Head of caudate nucleus (tissue), 42 donors: ENCODE measurements around the gene SIRT4.
"Not testable (repeated sequence)": the region's sequence is repeated elsewhere in the genome, so short reads cannot be mapped to it uniquely, and the experiment has no call there.

Experiments
- DNase-seq, 42 donors: peaks; one replicate each; pipeline versions ENCODE4 v3.0.0 to v3.0.0-alpha.2; 2020 to 2021; ENCODE audit warnings: mixed read lengths in 7 of 42
- intact Hi-C: fragments of 100-400 bp; cut with DNase I; formaldehyde crosslinking; loops from one replicate; pipeline ENCODE4 v1.15.0; 2022

Gene SIRT4

GRCh38 chr12:120328228-120328627, 26.1 kb downstream of the SIRT4 start:
- DNase-seq: no peak
- intact Hi-C loops: no loop called here

GRCh38 chr12:120331390-120331789, 29.3 kb downstream of the SIRT4 start:
- intact Hi-C loops: no loop called here
- no peak for DNase-seq

GRCh38 chr12:120332041-120332440, 29.9 kb downstream of the SIRT4 start:
- DNase-seq: no peak
- intact Hi-C loops: no loop called here

GRCh38 chr12:120332523-120332922, 30.4 kb downstream of the SIRT4 start:
- DNase-seq: no peak
- intact Hi-C loops: no loop called here

- intact Hi-C loops: not testable (repeated sequence)
- DNase-seq: peak in 37 of 42 donors; percentile 7 to 80 (median 42)
Observed at GRCh38 chr12:120335447-120335846, 33.3 kb downstream of the SIRT4 start.

- intact Hi-C loops, DNase-seq: not testable (repeated sequence)
Observed at GRCh38 chr12:120336392-120336791, 34.3 kb downstream of the SIRT4 start.

GRCh38 chr12:120337730-120338129, 35.6 kb downstream of the SIRT4 start:
- intact Hi-C loops: no loop called here
- no peak for DNase-seq

- intact Hi-C loops: no loop called here
- DNase-seq: no peak
Observed at GRCh38 chr12:120339256-120339655, 37.1 kb downstream of the SIRT4 start.

GRCh38 chr12:120342175-120343038, 40.3 kb downstream of the SIRT4 start:
- no peak for DNase-seq
- intact Hi-C loops: no loop called here

GRCh38 chr12:120343039-120343537, 41.0 kb downstream of the SIRT4 start:
- intact Hi-C loops: no loop called here
- DNase-seq: no peak

- no peak for DNase-seq
- intact Hi-C loops: no loop called here
Observed at GRCh38 chr12:120343692-120344091, 41.6 kb downstream of the SIRT4 start.

GRCh38 chr12:120346031-120346430, 43.9 kb downstream of the SIRT4 start:
- intact Hi-C loops: no loop called here
- no peak for DNase-seq

GRCh38 chr12:120346681-120347080, 44.6 kb downstream of the SIRT4 start:
- intact Hi-C loops: no loop called here
- no peak for DNase-seq

GRCh38 chr12:120347766-120348165, 45.6 kb downstream of the SIRT4 start:
- no peak for DNase-seq
- intact Hi-C loops: no loop called here

GRCh38 chr12:120350576-120351350, 48.6 kb downstream of the SIRT4 start:
- intact Hi-C loops: no loop called here
- DNase-seq: peak in 8 of 42 donors; percentile 13 to 47 (median 27)

- DNase-seq: no peak
- intact Hi-C loops: no loop called here
Observed at GRCh38 chr12:120352117-120352516, 50.0 kb downstream of the SIRT4 start.

- no peak for DNase-seq
- intact Hi-C loops: no loop called here
Observed at GRCh38 chr12:120353136-120353535, 51.0 kb downstream of the SIRT4 start.

GRCh38 chr12:120353556-120354317, 51.6 kb downstream of the SIRT4 start:
- no peak for DNase-seq
- intact Hi-C loops: no loop called here

- DNase-seq: peak; percentile 77 to 93 (median 84)
- intact Hi-C loops: loop anchor here (2.0 kb wide), 1 partner anchor 74 kb away; no protein-coding TSS in a partner anchor
Observed at GRCh38 chr12:120356567-120357030, 54.5 kb downstream of the SIRT4 start.
